GM23338 (cell line): ENCODE measurements around the gene FOXF1.

Source experiments
- EZH2 ChIP-seq: fragments of 200-600 bp; sonication (generic); IDR thresholded peaks from one replicate; pipeline ENCODE4 v1.8.0; 2017; ENCODE audit warnings: antibody characterized with exemption, mild to moderate bottlenecking, low read depth; ENCODE audit not compliant: unreplicated experiment
- EZH2phosphoT487 ChIP-seq: fragments of 200-600 bp; sonication (generic); IDR thresholded peaks from one replicate; pipeline ENCODE4 v1.8.1; 2018; ENCODE audit warnings: antibody characterized with exemption; ENCODE audit not compliant: unreplicated experiment
- TF ChIP-seq, protein P1 (sequence below), 2 experiments: fragments of 200-600 bp in 1 of 2; sonication (generic) in 1 of 2; conservative IDR thresholded peaks; 2 replicates each; pipeline versions ENCODE4 v1.5.1 to v1.6.1; 2016 to 2017; ENCODE audit warnings: antibody characterized with exemption in 2 of 2, low read depth in 2 of 2, mild to moderate bottlenecking in 2 of 2, moderate library complexity in 1 of 2
- TF ChIP-seq, protein P2 (sequence below): IDR thresholded peaks from 2 replicates; pipeline ENCODE4 v1.6.1; 2016; ENCODE audit warnings: antibody characterized with exemption
- TF ChIP-seq, protein P3 (sequence below): IDR thresholded peaks from one replicate; pipeline ENCODE4 v1.6.1; 2018; ENCODE audit warnings: antibody characterized with exemption; ENCODE audit not compliant: unreplicated experiment

DNA sequence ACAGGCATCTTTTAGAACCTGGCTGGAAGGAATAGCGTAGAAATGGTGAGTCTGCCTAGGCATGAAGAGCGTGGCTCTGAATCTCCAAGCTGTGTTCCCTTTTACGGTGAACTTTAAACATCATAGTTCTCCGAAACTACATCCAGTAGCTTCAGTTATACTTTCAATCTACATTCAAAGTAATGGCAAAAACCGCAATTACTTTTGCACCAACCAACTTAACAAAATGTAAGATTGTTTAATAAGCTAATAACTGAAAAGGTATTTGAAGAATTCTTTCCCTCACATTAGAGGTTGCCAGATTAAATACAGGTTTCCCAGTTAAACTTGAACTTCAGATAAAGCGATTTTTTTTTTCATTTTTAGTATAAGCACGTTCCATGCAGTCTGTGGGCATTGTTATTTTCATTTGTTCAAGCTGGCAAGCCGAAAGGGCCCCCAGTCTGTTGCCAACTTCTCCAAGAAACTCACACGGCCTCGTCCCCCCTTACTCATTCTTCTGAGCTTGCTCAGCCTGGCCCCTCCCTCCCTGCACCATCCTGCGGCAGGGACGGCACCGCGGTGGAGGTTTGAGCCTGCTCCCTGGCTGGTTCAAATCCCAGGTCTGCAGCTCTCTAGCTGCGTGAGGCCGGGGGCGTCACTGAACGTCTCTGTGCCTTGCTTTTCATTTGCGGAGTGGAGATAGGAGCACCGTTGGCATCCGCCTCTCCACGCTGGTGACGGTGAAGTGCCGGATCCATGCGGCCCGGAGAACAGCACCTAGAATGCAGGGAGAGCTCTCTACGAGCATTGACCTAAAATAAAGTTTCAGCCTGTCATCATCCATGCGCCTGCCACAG, 48.2 kb downstream of the FOXF1 start:
- TF ChIP-seq EZH2 (no peak), EZH2phosphoT487 (no peak)
- TF ChIP-seq, protein P1, sequence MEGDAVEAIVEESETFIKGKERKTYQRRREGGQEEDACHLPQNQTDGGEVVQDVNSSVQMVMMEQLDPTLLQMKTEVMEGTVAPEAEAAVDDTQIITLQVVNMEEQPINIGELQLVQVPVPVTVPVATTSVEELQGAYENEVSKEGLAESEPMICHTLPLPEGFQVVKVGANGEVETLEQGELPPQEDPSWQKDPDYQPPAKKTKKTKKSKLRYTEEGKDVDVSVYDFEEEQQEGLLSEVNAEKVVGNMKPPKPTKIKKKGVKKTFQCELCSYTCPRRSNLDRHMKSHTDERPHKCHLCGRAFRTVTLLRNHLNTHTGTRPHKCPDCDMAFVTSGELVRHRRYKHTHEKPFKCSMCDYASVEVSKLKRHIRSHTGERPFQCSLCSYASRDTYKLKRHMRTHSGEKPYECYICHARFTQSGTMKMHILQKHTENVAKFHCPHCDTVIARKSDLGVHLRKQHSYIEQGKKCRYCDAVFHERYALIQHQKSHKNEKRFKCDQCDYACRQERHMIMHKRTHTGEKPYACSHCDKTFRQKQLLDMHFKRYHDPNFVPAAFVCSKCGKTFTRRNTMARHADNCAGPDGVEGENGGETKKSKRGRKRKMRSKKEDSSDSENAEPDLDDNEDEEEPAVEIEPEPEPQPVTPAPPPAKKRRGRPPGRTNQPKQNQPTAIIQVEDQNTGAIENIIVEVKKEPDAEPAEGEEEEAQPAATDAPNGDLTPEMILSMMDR (conservative IDR thresholded peaks at IDR 0.05; ENCODE audit: low read depth in 2 of 2): no peak
- TF ChIP-seq, protein P2, sequence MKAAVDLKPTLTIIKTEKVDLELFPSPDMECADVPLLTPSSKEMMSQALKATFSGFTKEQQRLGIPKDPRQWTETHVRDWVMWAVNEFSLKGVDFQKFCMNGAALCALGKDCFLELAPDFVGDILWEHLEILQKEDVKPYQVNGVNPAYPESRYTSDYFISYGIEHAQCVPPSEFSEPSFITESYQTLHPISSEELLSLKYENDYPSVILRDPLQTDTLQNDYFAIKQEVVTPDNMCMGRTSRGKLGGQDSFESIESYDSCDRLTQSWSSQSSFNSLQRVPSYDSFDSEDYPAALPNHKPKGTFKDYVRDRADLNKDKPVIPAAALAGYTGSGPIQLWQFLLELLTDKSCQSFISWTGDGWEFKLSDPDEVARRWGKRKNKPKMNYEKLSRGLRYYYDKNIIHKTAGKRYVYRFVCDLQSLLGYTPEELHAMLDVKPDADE: no peak
- TF ChIP-seq, protein P3, sequence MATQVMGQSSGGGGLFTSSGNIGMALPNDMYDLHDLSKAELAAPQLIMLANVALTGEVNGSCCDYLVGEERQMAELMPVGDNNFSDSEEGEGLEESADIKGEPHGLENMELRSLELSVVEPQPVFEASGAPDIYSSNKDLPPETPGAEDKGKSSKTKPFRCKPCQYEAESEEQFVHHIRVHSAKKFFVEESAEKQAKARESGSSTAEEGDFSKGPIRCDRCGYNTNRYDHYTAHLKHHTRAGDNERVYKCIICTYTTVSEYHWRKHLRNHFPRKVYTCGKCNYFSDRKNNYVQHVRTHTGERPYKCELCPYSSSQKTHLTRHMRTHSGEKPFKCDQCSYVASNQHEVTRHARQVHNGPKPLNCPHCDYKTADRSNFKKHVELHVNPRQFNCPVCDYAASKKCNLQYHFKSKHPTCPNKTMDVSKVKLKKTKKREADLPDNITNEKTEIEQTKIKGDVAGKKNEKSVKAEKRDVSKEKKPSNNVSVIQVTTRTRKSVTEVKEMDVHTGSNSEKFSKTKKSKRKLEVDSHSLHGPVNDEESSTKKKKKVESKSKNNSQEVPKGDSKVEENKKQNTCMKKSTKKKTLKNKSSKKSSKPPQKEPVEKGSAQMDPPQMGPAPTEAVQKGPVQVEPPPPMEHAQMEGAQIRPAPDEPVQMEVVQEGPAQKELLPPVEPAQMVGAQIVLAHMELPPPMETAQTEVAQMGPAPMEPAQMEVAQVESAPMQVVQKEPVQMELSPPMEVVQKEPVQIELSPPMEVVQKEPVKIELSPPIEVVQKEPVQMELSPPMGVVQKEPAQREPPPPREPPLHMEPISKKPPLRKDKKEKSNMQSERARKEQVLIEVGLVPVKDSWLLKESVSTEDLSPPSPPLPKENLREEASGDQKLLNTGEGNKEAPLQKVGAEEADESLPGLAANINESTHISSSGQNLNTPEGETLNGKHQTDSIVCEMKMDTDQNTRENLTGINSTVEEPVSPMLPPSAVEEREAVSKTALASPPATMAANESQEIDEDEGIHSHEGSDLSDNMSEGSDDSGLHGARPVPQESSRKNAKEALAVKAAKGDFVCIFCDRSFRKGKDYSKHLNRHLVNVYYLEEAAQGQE: no peak
